Astrocyte (in vitro differentiated cells and primary cell): Measurements from ENCODE around the gene ZP2. TPM values are rescaled to one million over a fixed set of nuclear protein-coding genes. Genes with fewer than 3 reads are reported as not detected.

Experiments
- DNase-seq: peaks from one replicate; pipeline ENCODE4 v3.0.0-alpha.2; 2010; ENCODE audit warnings: low read depth
- FAIRE-seq: peaks from 2 replicates; lab custom pipeline; 2011; peaks lifted over from hg19 to GRCh38; lab: Jason Lieb, UNC
- H2AFZ ChIP-seq: 2 replicates; pipeline ENCODE4 v1.6.0; 2012; ENCODE audit warnings: low read depth, low read length, inconsistent platforms
- H3K27ac ChIP-seq: 2 replicates; pipeline ENCODE4 v1.5.1; 2011; ENCODE audit warnings: low read depth, low read length, inconsistent platforms
- H3K27me3 ChIP-seq: 2 replicates; pipeline ENCODE4 v1.6.0; 2011; ENCODE audit warnings: low read length, inconsistent platforms; ENCODE audit not compliant: insufficient read depth
- H3K36me3 ChIP-seq: 2 replicates; pipeline ENCODE4 v1.5.1; 2011; ENCODE audit warnings: low read length, inconsistent platforms; ENCODE audit not compliant: insufficient read depth
- H3K4me1 ChIP-seq: 2 replicates; pipeline ENCODE4 v1.5.1; 2011; ENCODE audit warnings: low read length, inconsistent platforms; ENCODE audit not compliant: insufficient read depth
- H3K4me2 ChIP-seq: 2 replicates; pipeline ENCODE4 v1.6.0; 2012; ENCODE audit warnings: low read length, inconsistent platforms
- H3K4me3 ChIP-seq: 2 replicates; pipeline ENCODE4 v1.5.1; 2011; ENCODE audit warnings: low read depth, mild to moderate bottlenecking, low read length, inconsistent platforms; ENCODE audit not compliant: insufficient read depth
- H3K79me2 ChIP-seq: 2 replicates; pipeline ENCODE4 v1.6.0; 2012; ENCODE audit warnings: mild to moderate bottlenecking, low read length, inconsistent platforms; ENCODE audit not compliant: insufficient read depth
- H3K9ac ChIP-seq: 2 replicates; pipeline ENCODE4 v1.6.0; 2012; ENCODE audit warnings: mild to moderate bottlenecking, low read length, inconsistent platforms
- H3K9me3 ChIP-seq: 2 replicates; pipeline ENCODE4 v1.5.1; 2012; ENCODE audit warnings: low read depth, mild to moderate bottlenecking, low read length, inconsistent platforms; ENCODE audit not compliant: insufficient read depth
- H4K20me1 ChIP-seq: 2 replicates; pipeline ENCODE4 v1.6.0; 2012; ENCODE audit warnings: low read length, inconsistent platforms; ENCODE audit not compliant: insufficient read depth
- H3K27ac Mint-ChIP-seq: one replicate; pipeline ENCODE4 v1.8.0; 2021; ENCODE audit warnings: mild to moderate bottlenecking, mixed read lengths; ENCODE audit not compliant: unreplicated experiment
- H3K27me3 Mint-ChIP-seq: one replicate; pipeline ENCODE4 v1.8.0; 2021; ENCODE audit warnings: low read depth, mixed read lengths; ENCODE audit not compliant: unreplicated experiment
- H3K36me3 Mint-ChIP-seq: one replicate; pipeline ENCODE4 v1.8.0; 2021; ENCODE audit warnings: low read depth, mixed read lengths; ENCODE audit not compliant: unreplicated experiment
- H3K4me1 Mint-ChIP-seq: one replicate; pipeline ENCODE4 v1.8.0; 2021; ENCODE audit warnings: low read depth, mixed read lengths; ENCODE audit not compliant: unreplicated experiment
- H3K4me3 Mint-ChIP-seq: one replicate; pipeline ENCODE4 v1.8.0; 2021; ENCODE audit warnings: mild to moderate bottlenecking, moderate library complexity, mixed read lengths; ENCODE audit not compliant: unreplicated experiment
- H3K9me3 Mint-ChIP-seq: one replicate; pipeline ENCODE4 v1.8.0; 2021; ENCODE audit warnings: mild to moderate bottlenecking, mixed read lengths; ENCODE audit not compliant: unreplicated experiment
- CTCF ChIP-seq: IDR thresholded peaks from 2 replicates; pipeline ENCODE4 v1.5.1; 2011; ENCODE audit warnings: low read depth, mild to moderate bottlenecking, inconsistent platforms, low read length, moderate library complexity; ENCODE audit not compliant: insufficient read depth
- EZH2 ChIP-seq: IDR thresholded peaks from 2 replicates; pipeline ENCODE4 v1.6.1; 2012; ENCODE audit warnings: mild to moderate bottlenecking, low read length, inconsistent platforms; ENCODE audit not compliant: insufficient read depth
- total RNA-seq: library from RNA; stranded (reverse); gene quantifications from 2 replicates; pipeline ENCODE4 v1.2.1, GENCODE V29; 2021

The ZP2 gene
- total RNA-seq, 1 donor from 2014 or later: not detected

DNA sequence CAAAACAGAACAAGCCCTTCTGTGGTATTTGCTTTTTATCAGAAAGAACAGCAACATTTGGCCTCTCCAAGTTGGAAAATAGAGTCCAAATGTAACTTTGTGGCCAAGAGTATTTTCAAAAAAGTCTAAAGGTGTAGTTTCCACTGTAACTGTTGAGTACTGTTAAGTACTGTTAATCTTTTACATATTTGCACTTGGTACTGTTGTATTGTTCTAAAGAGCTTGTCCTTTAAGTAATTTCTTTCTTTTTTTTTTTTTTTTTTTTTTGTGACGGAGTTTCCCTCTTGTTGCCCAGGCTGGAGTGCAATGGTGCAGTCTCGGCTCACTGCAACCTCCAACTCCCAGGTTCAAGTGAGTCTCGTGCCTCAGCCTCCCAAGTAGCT lies 31.4 kb downstream of the ZP2 start:
- no peak overlapping the region for H2AFZ ChIP-seq
- no peaks in the 10 kb centered on the region for H3K27me3 Mint-ChIP-seq
- no peak overlapping the region for H3K27ac Mint-ChIP-seq
- H3K4me1 ChIP-seq: no peaks in the 10 kb centered on the region
- no peak for FAIRE-seq
- no peaks in the 10 kb centered on the region for H3K4me1 Mint-ChIP-seq
- no peak for DNase-seq
- no peak overlapping the region for H3K4me3 ChIP-seq
- H3K27ac ChIP-seq: no peak overlapping the region
- no peaks in the 10 kb centered on the region for H3K9me3 ChIP-seq
- peaks cover 10% of the 10 kb centered on the region for H3K9me3 Mint-ChIP-seq
- peaks cover 53% of the 10 kb centered on the region for H3K36me3 Mint-ChIP-seq
- H3K4me3 Mint-ChIP-seq: no peak overlapping the region
- H3K4me2 ChIP-seq: no peak overlapping the region
- peaks cover 3% of the 10 kb centered on the region for H3K36me3 ChIP-seq
- H3K79me2 ChIP-seq: no peaks in the 10 kb centered on the region
- H4K20me1 ChIP-seq: no peaks in the 10 kb centered on the region
- TF ChIP-seq EZH2 (no peak), CTCF (no peak)
- H3K27me3 ChIP-seq: no peaks in the 10 kb centered on the region
- no peak overlapping the region for H3K9ac ChIP-seq

DNA sequence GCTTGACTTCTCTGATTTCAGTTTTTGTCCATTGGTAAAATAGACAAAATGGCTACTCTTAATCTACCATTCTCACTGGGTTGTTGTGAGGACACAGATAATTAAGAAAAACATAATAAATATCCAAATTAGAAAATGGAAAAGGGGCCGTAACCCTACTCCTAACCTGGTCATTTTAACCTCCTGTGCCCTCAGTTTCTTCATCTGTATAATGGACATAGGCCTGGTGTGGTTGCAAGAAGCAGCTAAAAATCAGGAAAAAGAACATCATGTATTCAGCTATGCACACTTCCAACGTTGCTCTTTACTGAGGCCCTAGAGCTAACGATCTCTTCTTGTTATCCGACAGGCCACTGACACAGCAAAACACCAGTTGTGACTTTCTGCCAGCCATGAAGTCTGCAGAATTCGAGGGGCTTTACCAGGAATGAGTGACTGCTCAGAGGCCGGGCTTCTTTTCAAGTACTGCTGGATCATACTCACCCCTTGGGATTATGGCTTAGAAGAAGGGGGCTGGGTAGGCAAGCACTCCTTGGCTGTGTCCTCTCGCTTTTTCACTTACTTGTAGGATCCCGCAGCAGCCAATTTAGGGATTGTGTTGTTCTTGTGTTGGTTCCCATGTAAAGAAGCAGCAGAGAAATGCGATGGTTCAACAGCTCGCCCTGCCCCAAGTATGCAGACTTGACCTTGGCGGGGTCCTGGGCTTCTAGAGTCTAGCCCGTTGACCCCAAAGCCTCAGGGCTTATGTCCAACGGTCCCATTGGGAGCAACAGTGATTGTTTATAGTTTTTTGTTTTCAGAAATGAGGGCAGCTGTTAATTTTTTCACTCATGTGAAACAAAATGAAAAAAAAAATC lies 32.0 kb downstream of the ZP2 start:
- H3K4me1 Mint-ChIP-seq: no peaks in the 10 kb centered on the region
- DNase-seq (no peak), FAIRE-seq (no peak)
- peaks cover 53% of the 10 kb centered on the region for H3K36me3 Mint-ChIP-seq
- Histone ChIP-seq H3K27me3 (no peaks in the 10 kb centered on the region), H3K4me3 (no peak overlapping the region), H3K9me3 (no peaks in the 10 kb centered on the region), H3K79me2 (no peaks in the 10 kb centered on the region), H3K4me2 (no peak overlapping the region), H3K9ac (no peak overlapping the region), H3K4me1 (no peaks in the 10 kb centered on the region), H3K36me3 (peaks cover 3% of the 10 kb centered on the region), H2AFZ (no peak overlapping the region), H3K27ac (no peak overlapping the region), H4K20me1 (no peaks in the 10 kb centered on the region)
- H3K27ac Mint-ChIP-seq: no peak overlapping the region
- no peak overlapping the region for H3K4me3 Mint-ChIP-seq
- H3K27me3 Mint-ChIP-seq: no peaks in the 10 kb centered on the region
- peaks cover 10% of the 10 kb centered on the region for H3K9me3 Mint-ChIP-seq
- TF ChIP-seq EZH2 (no peak), CTCF (no peak)

- H3K9me3 ChIP-seq: no peaks in the 10 kb centered on the region
- H4K20me1 ChIP-seq: no peaks in the 10 kb centered on the region
- Mint-ChIP-seq H3K27ac (no peak overlapping the region), H3K9me3 (peaks cover 4% of the 10 kb centered on the region), H3K27me3 (no peaks in the 10 kb centered on the region), H3K4me3 (no peak overlapping the region), H3K4me1 (no peaks in the 10 kb centered on the region), H3K36me3 (peaks cover 45% of the 10 kb centered on the region)
- no peak overlapping the region for H3K27ac ChIP-seq
- H3K4me2 ChIP-seq: no peak overlapping the region
- TF ChIP-seq EZH2: no peak
- no peak for TF ChIP-seq CTCF
- H3K79me2 ChIP-seq: no peaks in the 10 kb centered on the region
- no peak overlapping the region for H3K4me3 ChIP-seq
- H2AFZ ChIP-seq: no peak overlapping the region
- no peak for FAIRE-seq
- H3K36me3 ChIP-seq: peaks cover 6% of the 10 kb centered on the region
- H3K9ac ChIP-seq: no peak overlapping the region
- H3K4me1 ChIP-seq: no peaks in the 10 kb centered on the region
- no peak for DNase-seq
- no peaks in the 10 kb centered on the region for H3K27me3 ChIP-seq
Measured at GRCh38 chr16:21175397-21175796, 36.0 kb downstream of the ZP2 start.
